Muscle layer of colon (tissue), 2 donors: ENCODE data around the gene CTNNA3.
"Not testable (repeated sequence)": the region's sequence is repeated elsewhere in the genome, so short reads cannot be mapped to it uniquely, and the experiment has no call there.

Experiments
- H3K27ac ChIP-seq: one replicate; pipeline ENCODE4 v1.7.0; 2013; ENCODE audit warnings: low read depth, mild to moderate bottlenecking, low read length, moderate library complexity
- H3K27me3 ChIP-seq, 2 donors: one replicate each; pipeline ENCODE4 v1.7.0; 2013; ENCODE audit warnings: low read length in 2 of 2, mild to moderate bottlenecking in 2 of 2; ENCODE audit not compliant: insufficient read depth in 2 of 2, control insufficient read depth in 1 of 2
- H3K36me3 ChIP-seq: one replicate; pipeline ENCODE4 v1.7.0; 2013; ENCODE audit warnings: mild to moderate bottlenecking, low read length; ENCODE audit not compliant: insufficient read depth
- H3K4me1 ChIP-seq: one replicate; pipeline ENCODE4 v1.7.0; 2013; ENCODE audit warnings: mild to moderate bottlenecking, low read length; ENCODE audit not compliant: insufficient read depth
- H3K4me3 ChIP-seq, 2 donors: one replicate each; pipeline ENCODE4 v1.7.0; 2013; ENCODE audit warnings: low read length in 2 of 2, low read depth in 1 of 2, mild to moderate bottlenecking in 1 of 2, moderate library complexity in 1 of 2
- H3K9ac ChIP-seq: one replicate; pipeline ENCODE4 v1.7.0; 2013; ENCODE audit warnings: low read length
- H3K9me3 ChIP-seq: one replicate; pipeline ENCODE4 v1.7.0; 2013; ENCODE audit warnings: mild to moderate bottlenecking, low read length
- donor health status: abdominal sarcoma.
- donor health status: Adenocarcinoma of cecum.

Gene CTNNA3

GRCh38 chr10:67401711-67402110 is 294.3 kb downstream of the CTNNA3 start:
- H3K4me1 ChIP-seq, result no peaks in the 10 kb centered on the region
- H3K36me3 ChIP-seq, result no peaks in the 10 kb centered on the region
- H3K4me3 ChIP-seq, result no peak overlapping the region
- no peaks in the 10 kb centered on the region for H3K27me3 ChIP-seq
- no peak overlapping the region for H3K27ac ChIP-seq
- no peak overlapping the region for H3K9ac ChIP-seq
- no peaks in the 10 kb centered on the region for H3K9me3 ChIP-seq

DNA sequence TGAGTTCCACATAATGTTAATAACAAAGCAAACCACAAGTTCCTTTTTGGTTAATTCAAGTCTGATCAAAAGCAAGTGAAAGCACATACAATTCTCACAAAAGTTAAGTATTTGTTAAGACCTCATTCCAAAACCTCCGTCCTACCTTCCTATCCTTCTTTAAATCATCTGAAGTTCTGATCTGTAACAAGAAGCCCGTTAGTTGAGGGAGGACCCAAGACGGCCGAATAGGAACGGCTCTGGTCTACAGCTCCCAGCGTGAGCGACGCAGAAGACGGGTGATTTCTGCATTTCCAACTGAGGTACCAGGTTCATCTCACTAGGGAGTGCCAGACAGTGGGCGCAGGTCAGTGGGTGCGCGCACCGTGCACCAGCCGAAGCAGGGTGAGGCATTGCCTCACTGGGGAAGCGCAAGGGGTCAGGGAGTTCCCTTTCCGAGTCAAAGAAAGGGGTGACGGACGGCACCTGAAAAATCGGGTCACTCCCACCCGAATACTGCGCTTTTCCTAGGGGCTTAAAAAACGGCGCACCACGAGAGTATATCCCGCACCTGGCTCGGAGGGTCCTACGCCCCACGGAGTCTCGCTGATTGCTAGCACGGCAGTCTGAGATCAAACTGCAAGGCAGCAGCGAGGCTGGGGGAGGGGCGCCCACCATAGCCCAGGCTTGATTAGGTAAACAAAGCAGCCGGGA is 309.0 kb downstream of the CTNNA3 start:
- H3K36me3 ChIP-seq, H3K27me3 ChIP-seq, H3K27ac ChIP-seq, H3K4me3 ChIP-seq, H3K9me3 ChIP-seq, H3K9ac ChIP-seq, H3K4me1 ChIP-seq: not testable (repeated sequence)

DNA sequence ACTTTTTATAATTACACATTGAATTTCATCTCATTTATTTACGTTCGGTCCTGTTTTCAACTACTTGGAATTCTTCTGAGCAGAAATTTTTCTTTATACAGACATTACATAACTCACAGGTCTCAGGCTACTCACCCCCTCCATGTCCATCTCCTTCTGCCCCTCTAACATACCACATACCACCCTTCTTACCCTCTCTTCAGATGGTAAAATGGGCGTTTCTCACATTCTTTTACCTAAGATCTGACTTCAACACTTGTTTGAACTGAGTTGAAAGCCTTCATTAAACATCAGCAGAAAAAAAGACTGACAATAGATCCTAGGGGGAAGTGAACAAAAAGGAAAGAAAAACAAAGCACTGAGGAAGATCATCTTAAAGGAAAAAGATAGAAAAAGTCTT is 309.7 kb downstream of the CTNNA3 start:
- Histone ChIP-seq H3K27me3 (no peaks in the 10 kb centered on the region), H3K27ac (no peak overlapping the region)

DNA sequence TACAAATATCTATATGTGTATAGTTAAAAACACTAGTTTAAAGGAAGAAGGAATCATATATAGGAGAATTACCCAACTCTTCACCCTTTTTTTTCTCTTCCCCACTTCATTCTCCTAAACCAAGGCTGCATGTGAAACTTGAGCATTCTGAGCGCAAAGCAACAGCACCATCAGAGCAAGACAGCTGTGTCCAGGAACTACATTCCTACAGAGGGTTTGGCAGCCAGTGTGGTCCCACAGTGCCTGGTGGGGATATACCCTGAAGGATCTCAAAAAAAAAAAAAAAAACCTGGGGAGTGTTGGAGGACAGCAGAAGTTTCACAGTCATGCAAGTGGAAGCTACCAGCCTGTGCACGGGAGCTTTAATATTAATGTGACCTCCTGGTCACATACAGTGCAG is 310.4 kb downstream of the CTNNA3 start:
- Histone ChIP-seq H3K4me3 (no peak overlapping the region), H3K27ac (no peak overlapping the region), H3K36me3 (no peaks in the 10 kb centered on the region), H3K4me1 (no peaks in the 10 kb centered on the region), H3K9me3 (no peaks in the 10 kb centered on the region), H3K27me3 (no peaks in the 10 kb centered on the region), H3K9ac (no peak overlapping the region)

More for the DNA sequence above, 309.7 kb downstream of the CTNNA3 start:
- Histone ChIP-seq H3K36me3 (no peaks in the 10 kb centered on the region), H3K4me3 (no peak overlapping the region), H3K4me1 (no peaks in the 10 kb centered on the region), H3K9ac (no peak overlapping the region), H3K9me3 (no peaks in the 10 kb centered on the region)

GRCh38 chr10:67385089-67385488 is 310.9 kb downstream of the CTNNA3 start:
- no peaks in the 10 kb centered on the region for H3K9me3 ChIP-seq
- no peaks in the 10 kb centered on the region for H3K4me1 ChIP-seq
- H3K4me3 ChIP-seq, result no peak overlapping the region
- no peak overlapping the region for H3K27ac ChIP-seq
- no peaks in the 10 kb centered on the region for H3K27me3 ChIP-seq
- no peak overlapping the region for H3K9ac ChIP-seq
- no peaks in the 10 kb centered on the region for H3K36me3 ChIP-seq

GRCh38 chr10:67331121-67331910 is 364.7 kb downstream of the CTNNA3 start:
- Histone ChIP-seq H3K36me3 (no peaks in the 10 kb centered on the region), H3K4me1 (no peaks in the 10 kb centered on the region), H3K9me3 (no peaks in the 10 kb centered on the region), H3K27ac (no peak overlapping the region), H3K4me3 (no peak overlapping the region), H3K27me3 (no peaks in the 10 kb centered on the region), H3K9ac (no peak overlapping the region)

GRCh38 chr10:67327626-67328535 is 368.1 kb downstream of the CTNNA3 start:
- no peaks in the 10 kb centered on the region for H3K36me3 ChIP-seq
- no peak overlapping the region for H3K4me3 ChIP-seq
- H3K9me3 ChIP-seq, result no peaks in the 10 kb centered on the region
- no peak overlapping the region for H3K9ac ChIP-seq
- H3K4me1 ChIP-seq, result no peaks in the 10 kb centered on the region
- no peak overlapping the region for H3K27ac ChIP-seq
- H3K27me3 ChIP-seq, result no peaks in the 10 kb centered on the region

DNA sequence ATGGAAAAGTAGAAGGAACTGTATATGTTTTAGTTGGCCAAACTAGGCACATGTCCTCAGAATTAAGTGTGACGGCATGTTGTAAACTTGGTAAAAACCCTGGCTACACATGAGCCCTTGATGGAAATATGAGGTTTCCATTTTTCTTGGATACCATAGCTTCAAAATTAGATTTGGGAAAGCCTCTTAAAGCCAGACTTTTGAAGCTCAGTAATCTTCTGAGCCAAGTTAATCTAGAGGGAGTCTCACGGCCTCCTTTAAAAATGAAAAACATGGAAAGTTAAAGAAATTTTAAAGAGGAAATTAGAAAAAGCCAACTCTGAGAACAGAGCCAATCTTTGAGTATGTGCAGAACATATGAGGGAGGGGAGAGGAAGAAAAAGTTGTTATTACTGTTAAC is 376.0 kb downstream of the CTNNA3 start:
- no peak overlapping the region for H3K4me3 ChIP-seq
- H3K9me3 ChIP-seq, result no peaks in the 10 kb centered on the region
- H3K4me1 ChIP-seq, result no peaks in the 10 kb centered on the region
- H3K9ac ChIP-seq, result no peak overlapping the region
- H3K27ac ChIP-seq, result no peak overlapping the region
- H3K36me3 ChIP-seq, result no peaks in the 10 kb centered on the region
- H3K27me3 ChIP-seq, result no peaks in the 10 kb centered on the region

- Histone ChIP-seq H3K36me3 (no peaks in the 10 kb centered on the region), H3K9me3 (no peaks in the 10 kb centered on the region), H3K4me1 (no peaks in the 10 kb centered on the region), H3K27me3 (no peaks in the 10 kb centered on the region), H3K9ac (no peak overlapping the region), H3K27ac (no peak overlapping the region), H3K4me3 (no peak overlapping the region)
Observed at GRCh38 chr10:67308912-67309311, 387.1 kb downstream of the CTNNA3 start.

GRCh38 chr10:67306588-67307205 is 389.3 kb downstream of the CTNNA3 start:
- Histone ChIP-seq H3K9ac (no peak overlapping the region), H3K9me3 (no peaks in the 10 kb centered on the region), H3K36me3 (no peaks in the 10 kb centered on the region), H3K27ac (no peak overlapping the region), H3K4me3 (no peak overlapping the region), H3K4me1 (no peaks in the 10 kb centered on the region), H3K27me3 (no peaks in the 10 kb centered on the region)

- no peaks in the 10 kb centered on the region for H3K27me3 ChIP-seq
Observed at GRCh38 chr10:67302701-67303100, 393.3 kb downstream of the CTNNA3 start.

More at GRCh38 chr10:67302701-67303100, 393.3 kb downstream of the CTNNA3 start:
- H3K9ac ChIP-seq, result no peak overlapping the region
- no peaks in the 10 kb centered on the region for H3K4me1 ChIP-seq
- H3K36me3 ChIP-seq, result no peaks in the 10 kb centered on the region
- no peak overlapping the region for H3K27ac ChIP-seq
- H3K9me3 ChIP-seq, result no peaks in the 10 kb centered on the region
- no peak overlapping the region for H3K4me3 ChIP-seq
